Liver (tissue), 9 donors: Measurements from ENCODE around the gene UBA1. TPM values are rescaled to one million over a fixed set of nuclear protein-coding genes. Genes with fewer than 3 reads are reported as not detected.

Experiments used
- DNase-seq: peaks from one replicate; pipeline ENCODE4 v3.0.0-alpha.2; 2017; ENCODE audit warnings: low spot score
- H3K27ac ChIP-seq, 2 donors: one replicate each; pipeline ENCODE4 v1.7.0; 2013; ENCODE audit warnings: inconsistent platforms in 2 of 2, low read length in 2 of 2, control low read depth in 1 of 2, low read depth in 1 of 2, mild to moderate bottlenecking in 1 of 2
- H3K27me3 ChIP-seq, 4 donors: one replicate each; pipeline versions ENCODE4 v1.6.1 to v1.7.0; 2013; ENCODE audit warnings: low read length in 3 of 4, inconsistent platforms in 1 of 4, mild to moderate bottlenecking in 1 of 4, moderate library complexity in 1 of 4; ENCODE audit not compliant: control insufficient read depth in 4 of 4, insufficient read depth in 4 of 4
- H3K36me3 ChIP-seq, 4 donors: one replicate each; pipeline versions ENCODE4 v1.6.1 to v1.7.0; 2013; ENCODE audit warnings: low read length in 3 of 4, mild to moderate bottlenecking in 3 of 4, low read depth in 1 of 4, moderate library complexity in 1 of 4; ENCODE audit not compliant: control insufficient read depth in 4 of 4, insufficient read depth in 3 of 4
- H3K4me1 ChIP-seq, 4 donors: one replicate each; pipeline versions ENCODE4 v1.6.1 to v1.7.0; 2013; ENCODE audit warnings: low read length in 3 of 4, mild to moderate bottlenecking in 3 of 4, moderate library complexity in 1 of 4; ENCODE audit not compliant: control insufficient read depth in 4 of 4, insufficient read depth in 4 of 4
- H3K4me3 ChIP-seq, 3 donors: one replicate each; pipeline versions ENCODE4 v1.6.1 to v1.7.0; 2013; ENCODE audit warnings: low read length in 3 of 3, control low read depth in 1 of 3, low read depth in 1 of 3, mild to moderate bottlenecking in 1 of 3
- H3K9ac ChIP-seq, 2 donors: one replicate each; pipeline ENCODE4 v1.7.0; 2013; ENCODE audit warnings: low read length in 2 of 2, mild to moderate bottlenecking in 2 of 2, moderate library complexity in 2 of 2, control low read depth in 1 of 2, low read depth in 1 of 2
- H3K9me3 ChIP-seq, 4 donors: one replicate each; pipeline versions ENCODE4 v1.6.1 to v1.7.0; 2013; ENCODE audit warnings: low read length in 3 of 4; ENCODE audit not compliant: control insufficient read depth in 4 of 4
- EGR1 ChIP-seq, 2 donors: IDR thresholded peaks; 2 replicates each; pipeline ENCODE4 v1.6.1; 2016 to 2018; ENCODE audit warnings: antibody characterized with exemption in 2 of 2, low read depth in 2 of 2
- FOXA1 ChIP-seq: IDR thresholded peaks from 2 replicates; pipeline ENCODE4 v1.6.1; 2016; ENCODE audit warnings: antibody characterized with exemption
- FOXA2 ChIP-seq: IDR thresholded peaks from 2 replicates; pipeline ENCODE4 v1.6.1; 2016; ENCODE audit warnings: antibody characterized with exemption
- GABPA ChIP-seq, 2 donors: IDR thresholded peaks in 1 of 2; conservative IDR thresholded peaks in 1 of 2; 2 replicates each; pipeline ENCODE4 v1.6.1; 2016; ENCODE audit warnings: antibody characterized with exemption in 2 of 2, mild to moderate bottlenecking in 1 of 2, moderate library complexity in 1 of 2
- HNF4A ChIP-seq, 2 donors: conservative IDR thresholded peaks; 2 replicates each; pipeline ENCODE4 v1.6.1; 2016; ENCODE audit warnings: antibody characterized with exemption in 2 of 2, mild to moderate bottlenecking in 2 of 2
- HNF4G ChIP-seq: IDR thresholded peaks from 2 replicates; pipeline ENCODE4 v1.6.1; 2016; ENCODE audit warnings: antibody characterized with exemption
- JUND ChIP-seq, 2 donors: IDR thresholded peaks; 2 replicates each; pipeline ENCODE4 v1.6.1; 2016; ENCODE audit warnings: antibody characterized with exemption in 2 of 2
- MAX ChIP-seq: IDR thresholded peaks from 2 replicates; pipeline ENCODE4 v1.6.1; 2016; ENCODE audit warnings: antibody characterized with exemption
- NR2F2 ChIP-seq: IDR thresholded peaks from 2 replicates; pipeline ENCODE4 v1.6.1; 2016; ENCODE audit warnings: antibody characterized with exemption
- RAD21 ChIP-seq, 2 donors: IDR thresholded peaks; 2 replicates each; pipeline ENCODE4 v1.6.1; 2016; ENCODE audit warnings: antibody characterized with exemption in 2 of 2, mild to moderate bottlenecking in 2 of 2
- RXRA ChIP-seq, 2 donors: IDR thresholded peaks; 2 replicates each; pipeline ENCODE4 v1.6.1; 2017 to 2018; ENCODE audit warnings: antibody characterized with exemption in 2 of 2, mild to moderate bottlenecking in 1 of 2
- SP1 ChIP-seq: IDR thresholded peaks from 2 replicates; pipeline ENCODE4 v1.6.1; 2018; ENCODE audit warnings: antibody characterized with exemption, mild to moderate bottlenecking
- TAF1 ChIP-seq: conservative IDR thresholded peaks from 2 replicates; pipeline ENCODE4 v1.6.1; 2016; ENCODE audit warnings: antibody characterized with exemption, mild to moderate bottlenecking
- YY1 ChIP-seq: IDR thresholded peaks from 2 replicates; pipeline ENCODE4 v1.6.1; 2016; ENCODE audit warnings: antibody characterized with exemption, mild to moderate bottlenecking
- WGBS: extraction: QIAGEN DNeasy Blood & Tissue Kit; methylation state at CpG from one replicate; pipeline ENCODE4 v1.1.7; 2013; 5-methylcytosine and 5-hydroxymethylcytosine counted together
- polyA plus RNA-seq, 2 donors: library from polyadenylated mRNA; stranded (reverse) in 1 of 2; unstranded in 1 of 2; fragments of 200-250 nt in 1 of 2; fragments of >200 nt in 1 of 2; fragmentation: Nextera tagmentation in 1 of 2; extraction: Ambion mirVana in 1 of 2; gene quantifications; one replicate each; pipeline versions ENCODE4 v1.2.1 to v1.2.3, GENCODE V29; 2013 to 2015
- total RNA-seq, 2 donors: library from RNA; depleted of rRNA; stranded (reverse); fragments of >200 nt; gene quantifications; one replicate each; pipeline ENCODE4 v1.2.3, GENCODE V29; 2014
- TF ChIP-seq, protein P1 (sequence below): IDR thresholded peaks from 2 replicates; pipeline ENCODE4 v1.6.1; 2016; ENCODE audit warnings: antibody characterized with exemption, mild to moderate bottlenecking
- TF ChIP-seq, protein P2 (sequence below): IDR thresholded peaks from 2 replicates; pipeline ENCODE4 v1.6.1; 2016; ENCODE audit warnings: antibody characterized with exemption
- TF ChIP-seq, protein P3 (sequence below): IDR thresholded peaks from 2 replicates; pipeline ENCODE4 v1.6.1; 2016; ENCODE audit warnings: antibody characterized with exemption
- TF ChIP-seq, protein P4 (sequence below): fragments of 150-350 bp; IDR thresholded peaks from 2 replicates; pipeline ENCODE4 v1.5.1; 2017; ENCODE audit warnings: improper control_type of control experiment, low read depth, low read length; ENCODE audit not compliant: missing input control
- donor health status: healthy.
- donor health status: healthy.
- donor health status: healthy.
- donor health status: healthy.
- donor health status: healthy.

Gene UBA1
- total and polyA plus RNA-seq, 4 donors, result 39.8 to 85.4 (median 68.7) TPM

DNA sequence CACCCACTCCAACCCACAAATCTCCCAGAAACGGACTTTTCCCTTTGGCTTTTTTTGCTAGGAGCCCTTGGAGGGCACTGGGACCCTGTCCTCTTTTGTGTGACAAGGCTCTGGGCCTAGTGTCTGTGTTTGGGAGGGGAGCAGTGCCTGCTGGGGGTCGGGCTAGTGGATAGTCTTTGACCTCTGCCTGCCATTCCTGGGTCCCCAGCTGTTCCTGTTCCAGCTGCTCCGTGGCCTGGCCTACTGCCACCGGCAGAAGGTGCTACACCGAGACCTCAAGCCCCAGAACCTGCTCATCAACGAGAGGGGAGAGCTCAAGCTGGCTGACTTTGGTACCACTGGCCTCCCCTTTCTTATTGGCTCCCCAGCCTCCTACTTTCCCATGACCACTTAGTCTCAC is 32.4 kb downstream of the UBA1 start:
- no peak overlapping the region for H3K9ac ChIP-seq
- no peaks in the 10 kb centered on the region for H3K9me3 ChIP-seq
- peaks cover 11 to 60% (median 29%) of the 10 kb centered on the region in 4 donors for H3K36me3 ChIP-seq
- H3K27me3 ChIP-seq, result no peaks in the 10 kb centered on the region
- H3K4me1 ChIP-seq, result peaks cover 0 to 6% (median 0%) of the 10 kb centered on the region in 4 donors
- H3K27ac ChIP-seq, result no peak overlapping the region
- H3K4me3 ChIP-seq, result no peak overlapping the region
- 90% methylated on average over 6 of the region's 6 CpGs for WGBS
- TF ChIP-seq RXRA (IDR thresholded peaks at IDR 0.05), result no peak
- no peak for TF ChIP-seq YY1
- TF ChIP-seq, protein P1, sequence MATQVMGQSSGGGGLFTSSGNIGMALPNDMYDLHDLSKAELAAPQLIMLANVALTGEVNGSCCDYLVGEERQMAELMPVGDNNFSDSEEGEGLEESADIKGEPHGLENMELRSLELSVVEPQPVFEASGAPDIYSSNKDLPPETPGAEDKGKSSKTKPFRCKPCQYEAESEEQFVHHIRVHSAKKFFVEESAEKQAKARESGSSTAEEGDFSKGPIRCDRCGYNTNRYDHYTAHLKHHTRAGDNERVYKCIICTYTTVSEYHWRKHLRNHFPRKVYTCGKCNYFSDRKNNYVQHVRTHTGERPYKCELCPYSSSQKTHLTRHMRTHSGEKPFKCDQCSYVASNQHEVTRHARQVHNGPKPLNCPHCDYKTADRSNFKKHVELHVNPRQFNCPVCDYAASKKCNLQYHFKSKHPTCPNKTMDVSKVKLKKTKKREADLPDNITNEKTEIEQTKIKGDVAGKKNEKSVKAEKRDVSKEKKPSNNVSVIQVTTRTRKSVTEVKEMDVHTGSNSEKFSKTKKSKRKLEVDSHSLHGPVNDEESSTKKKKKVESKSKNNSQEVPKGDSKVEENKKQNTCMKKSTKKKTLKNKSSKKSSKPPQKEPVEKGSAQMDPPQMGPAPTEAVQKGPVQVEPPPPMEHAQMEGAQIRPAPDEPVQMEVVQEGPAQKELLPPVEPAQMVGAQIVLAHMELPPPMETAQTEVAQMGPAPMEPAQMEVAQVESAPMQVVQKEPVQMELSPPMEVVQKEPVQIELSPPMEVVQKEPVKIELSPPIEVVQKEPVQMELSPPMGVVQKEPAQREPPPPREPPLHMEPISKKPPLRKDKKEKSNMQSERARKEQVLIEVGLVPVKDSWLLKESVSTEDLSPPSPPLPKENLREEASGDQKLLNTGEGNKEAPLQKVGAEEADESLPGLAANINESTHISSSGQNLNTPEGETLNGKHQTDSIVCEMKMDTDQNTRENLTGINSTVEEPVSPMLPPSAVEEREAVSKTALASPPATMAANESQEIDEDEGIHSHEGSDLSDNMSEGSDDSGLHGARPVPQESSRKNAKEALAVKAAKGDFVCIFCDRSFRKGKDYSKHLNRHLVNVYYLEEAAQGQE, result no peak
- no peak for TF ChIP-seq HNF4A (conservative IDR thresholded peaks at IDR 0.05)
- TF ChIP-seq SP1, result no peak
- TF ChIP-seq, protein P2, sequence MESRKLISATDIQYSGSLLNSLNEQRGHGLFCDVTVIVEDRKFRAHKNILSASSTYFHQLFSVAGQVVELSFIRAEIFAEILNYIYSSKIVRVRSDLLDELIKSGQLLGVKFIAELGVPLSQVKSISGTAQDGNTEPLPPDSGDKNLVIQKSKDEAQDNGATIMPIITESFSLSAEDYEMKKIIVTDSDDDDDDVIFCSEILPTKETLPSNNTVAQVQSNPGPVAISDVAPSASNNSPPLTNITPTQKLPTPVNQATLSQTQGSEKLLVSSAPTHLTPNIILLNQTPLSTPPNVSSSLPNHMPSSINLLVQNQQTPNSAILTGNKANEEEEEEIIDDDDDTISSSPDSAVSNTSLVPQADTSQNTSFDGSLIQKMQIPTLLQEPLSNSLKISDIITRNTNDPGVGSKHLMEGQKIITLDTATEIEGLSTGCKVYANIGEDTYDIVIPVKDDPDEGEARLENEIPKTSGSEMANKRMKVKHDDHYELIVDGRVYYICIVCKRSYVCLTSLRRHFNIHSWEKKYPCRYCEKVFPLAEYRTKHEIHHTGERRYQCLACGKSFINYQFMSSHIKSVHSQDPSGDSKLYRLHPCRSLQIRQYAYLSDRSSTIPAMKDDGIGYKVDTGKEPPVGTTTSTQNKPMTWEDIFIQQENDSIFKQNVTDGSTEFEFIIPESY, result no peak
- no peak for TF ChIP-seq FOXA1
- TF ChIP-seq, protein P3, sequence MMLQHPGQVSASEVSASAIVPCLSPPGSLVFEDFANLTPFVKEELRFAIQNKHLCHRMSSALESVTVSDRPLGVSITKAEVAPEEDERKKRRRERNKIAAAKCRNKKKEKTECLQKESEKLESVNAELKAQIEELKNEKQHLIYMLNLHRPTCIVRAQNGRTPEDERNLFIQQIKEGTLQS, result no peak
- TF ChIP-seq, protein P4, sequence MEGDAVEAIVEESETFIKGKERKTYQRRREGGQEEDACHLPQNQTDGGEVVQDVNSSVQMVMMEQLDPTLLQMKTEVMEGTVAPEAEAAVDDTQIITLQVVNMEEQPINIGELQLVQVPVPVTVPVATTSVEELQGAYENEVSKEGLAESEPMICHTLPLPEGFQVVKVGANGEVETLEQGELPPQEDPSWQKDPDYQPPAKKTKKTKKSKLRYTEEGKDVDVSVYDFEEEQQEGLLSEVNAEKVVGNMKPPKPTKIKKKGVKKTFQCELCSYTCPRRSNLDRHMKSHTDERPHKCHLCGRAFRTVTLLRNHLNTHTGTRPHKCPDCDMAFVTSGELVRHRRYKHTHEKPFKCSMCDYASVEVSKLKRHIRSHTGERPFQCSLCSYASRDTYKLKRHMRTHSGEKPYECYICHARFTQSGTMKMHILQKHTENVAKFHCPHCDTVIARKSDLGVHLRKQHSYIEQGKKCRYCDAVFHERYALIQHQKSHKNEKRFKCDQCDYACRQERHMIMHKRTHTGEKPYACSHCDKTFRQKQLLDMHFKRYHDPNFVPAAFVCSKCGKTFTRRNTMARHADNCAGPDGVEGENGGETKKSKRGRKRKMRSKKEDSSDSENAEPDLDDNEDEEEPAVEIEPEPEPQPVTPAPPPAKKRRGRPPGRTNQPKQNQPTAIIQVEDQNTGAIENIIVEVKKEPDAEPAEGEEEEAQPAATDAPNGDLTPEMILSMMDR, result no peak
- no peak for TF ChIP-seq EGR1 (IDR thresholded peaks at IDR 0.05; ENCODE audit: low read depth in 2 of 2)
- TF ChIP-seq RAD21 (IDR thresholded peaks at IDR 0.05), result no peak
- no peak for TF ChIP-seq HNF4G
- no peak for TF ChIP-seq GABPA (IDR thresholded peaks at IDR 0.05 in 1 of 2, conservative IDR thresholded peaks at IDR 0.05 in 1 of 2)
- no peak for TF ChIP-seq FOXA2
- TF ChIP-seq NR2F2, result no peak
- no peak for TF ChIP-seq MAX
- TF ChIP-seq TAF1, result no peak
- TF ChIP-seq JUND (IDR thresholded peaks at IDR 0.05), result no peak
- DNase-seq, result no peak
